Ascending aorta (tissue), 2 donors: Measurements from ENCODE around the gene ATP2B3. TPM values are rescaled to one million over a fixed set of nuclear protein-coding genes. Genes with fewer than 3 reads are reported as not detected.

Source experiments
- DNase-seq, 2 donors: peaks; one replicate each; pipeline ENCODE4 v3.0.0-alpha.2; 2019; ENCODE audit warnings: low spot score in 2 of 2
- H3K27ac ChIP-seq, 2 donors: fragments of 200-600 bp; sonication (generic); one replicate each; pipeline ENCODE4 v1.5.1; 2016 to 2017; ENCODE audit warnings: mild to moderate bottlenecking in 1 of 2
- H3K27me3 ChIP-seq: fragments of 200-600 bp; sonication (generic); one replicate; pipeline ENCODE4 v1.5.1; 2017
- H3K36me3 ChIP-seq, 2 donors: fragments of 200-600 bp; sonication (generic); one replicate each; pipeline ENCODE4 v1.5.1; 2016
- H3K4me1 ChIP-seq, 2 donors: fragments of 200-600 bp; sonication (generic); one replicate each; pipeline ENCODE4 v1.5.1; 2016 to 2017; ENCODE audit warnings: mild to moderate bottlenecking in 1 of 2
- H3K4me3 ChIP-seq, 2 donors: fragments of 200-600 bp; sonication (generic); one replicate each; pipeline ENCODE4 v1.5.1; 2016 to 2017; ENCODE audit warnings: mild to moderate bottlenecking in 1 of 2
- H3K9me3 ChIP-seq, 2 donors: fragments of 200-600 bp; sonication (generic); one replicate each; pipeline ENCODE4 v1.5.1; 2016
- intact Hi-C: fragments of 100-400 bp; cut with DNase I; formaldehyde crosslinking; loops from one replicate; pipeline ENCODE4 v1.15.1; 2023
- total RNA-seq: library from RNA; depleted of rRNA; stranded (reverse); fragments of >200 nt; gene quantifications from one replicate; pipeline ENCODE4 v1.1.0, GENCODE V29; 2016
- TF ChIP-seq, protein P1 (sequence below), 3 experiments: fragments of 200-600 bp in 2 of 3; fragments of 450-650 bp in 1 of 3; sonication (generic) in 2 of 3; IDR thresholded peaks; one replicate each; pipeline ENCODE4 v1.5.1; 2016 to 2019; ENCODE audit warnings: antibody characterized with exemption in 3 of 3, mild to moderate bottlenecking in 1 of 3, moderate library complexity in 1 of 3

Gene ATP2B3
- total RNA-seq, 1 donor from 2014 or later = 0.32 TPM

GRCh38 chrX:153626863-153627674 is 109.6 kb downstream of the ATP2B3 start:
- TF ChIP-seq, protein P1, sequence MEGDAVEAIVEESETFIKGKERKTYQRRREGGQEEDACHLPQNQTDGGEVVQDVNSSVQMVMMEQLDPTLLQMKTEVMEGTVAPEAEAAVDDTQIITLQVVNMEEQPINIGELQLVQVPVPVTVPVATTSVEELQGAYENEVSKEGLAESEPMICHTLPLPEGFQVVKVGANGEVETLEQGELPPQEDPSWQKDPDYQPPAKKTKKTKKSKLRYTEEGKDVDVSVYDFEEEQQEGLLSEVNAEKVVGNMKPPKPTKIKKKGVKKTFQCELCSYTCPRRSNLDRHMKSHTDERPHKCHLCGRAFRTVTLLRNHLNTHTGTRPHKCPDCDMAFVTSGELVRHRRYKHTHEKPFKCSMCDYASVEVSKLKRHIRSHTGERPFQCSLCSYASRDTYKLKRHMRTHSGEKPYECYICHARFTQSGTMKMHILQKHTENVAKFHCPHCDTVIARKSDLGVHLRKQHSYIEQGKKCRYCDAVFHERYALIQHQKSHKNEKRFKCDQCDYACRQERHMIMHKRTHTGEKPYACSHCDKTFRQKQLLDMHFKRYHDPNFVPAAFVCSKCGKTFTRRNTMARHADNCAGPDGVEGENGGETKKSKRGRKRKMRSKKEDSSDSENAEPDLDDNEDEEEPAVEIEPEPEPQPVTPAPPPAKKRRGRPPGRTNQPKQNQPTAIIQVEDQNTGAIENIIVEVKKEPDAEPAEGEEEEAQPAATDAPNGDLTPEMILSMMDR (IDR thresholded peaks at IDR 0.05) = no peak
- no peak overlapping the region for H3K4me3 ChIP-seq
- H3K36me3 ChIP-seq = no peaks in the 10 kb centered on the region
- peaks cover 0 to 3% of the 10 kb centered on the region in 2 donors for H3K9me3 ChIP-seq
- intact Hi-C loops = no loop called here
- no peak overlapping the region for H3K27ac ChIP-seq
- DNase-seq = no peak
- no peaks in the 10 kb centered on the region for H3K27me3 ChIP-seq
- no peaks in the 10 kb centered on the region for H3K4me1 ChIP-seq

DNA sequence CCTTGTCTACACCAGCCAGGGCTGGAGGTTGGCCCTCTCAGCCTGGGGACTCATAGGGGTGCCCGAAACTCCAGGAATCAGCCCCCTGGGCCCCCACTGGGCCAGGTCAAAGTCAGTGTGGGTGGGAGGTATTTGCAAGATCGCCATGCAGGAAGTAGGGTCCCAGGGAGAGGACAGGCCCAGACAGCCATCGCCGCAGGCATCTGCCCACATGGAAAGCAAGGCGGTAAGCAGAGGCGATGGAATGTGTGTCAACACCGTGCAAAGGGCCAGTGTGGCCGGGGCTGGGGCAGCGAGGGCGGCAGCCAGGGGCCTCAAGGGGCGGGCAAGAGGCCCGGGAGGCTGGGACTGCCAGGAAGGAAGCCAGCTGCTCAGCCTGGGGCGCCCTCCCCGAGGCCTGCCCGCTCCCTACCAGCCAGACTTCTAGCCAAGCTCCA is 110.3 kb downstream of the ATP2B3 start:
- peaks cover under 1% of the 10 kb centered on the region for H3K27me3 ChIP-seq
- DNase-seq = peak in 1 of 2 donors; percentile 1
- H3K9me3 ChIP-seq = peaks cover 0 to 3% of the 10 kb centered on the region in 2 donors
- H3K27ac ChIP-seq = no peak overlapping the region
- no peak overlapping the region for H3K4me3 ChIP-seq
- TF ChIP-seq, protein P1 (IDR thresholded peaks at IDR 0.05) = no peak
- H3K36me3 ChIP-seq = no peaks in the 10 kb centered on the region
- intact Hi-C loops = no loop called here
- H3K4me1 ChIP-seq = no peaks in the 10 kb centered on the region

- TF ChIP-seq, protein P1 (IDR thresholded peaks at IDR 0.05) = no peak
- no peak overlapping the region for H3K27ac ChIP-seq
Observed at GRCh38 chrX:153628129-153628528, 110.7 kb downstream of the ATP2B3 start.

GRCh38 chrX:153628665-153629064 is 111.2 kb downstream of the ATP2B3 start:
- Histone ChIP-seq H3K27ac (no peak overlapping the region), H3K4me1 (no peaks in the 10 kb centered on the region), H3K36me3 (no peaks in the 10 kb centered on the region), H3K4me3 (no peak overlapping the region), H3K27me3 (peaks cover 4% of the 10 kb centered on the region), H3K9me3 (peaks cover 0 to 3% of the 10 kb centered on the region in 2 donors)
- intact Hi-C loops = no loop called here
- peak in 1 of 2 donors; percentile 3 for DNase-seq
- TF ChIP-seq, protein P1 (IDR thresholded peaks at IDR 0.05) = no peak

More at GRCh38 chrX:153628129-153628528, 110.7 kb downstream of the ATP2B3 start:
- Histone ChIP-seq H3K36me3 (no peaks in the 10 kb centered on the region), H3K4me1 (no peaks in the 10 kb centered on the region), H3K27me3 (peaks cover 4% of the 10 kb centered on the region), H3K4me3 (no peak overlapping the region), H3K9me3 (peaks cover 0 to 3% of the 10 kb centered on the region in 2 donors)
- intact Hi-C loops = no loop called here
- DNase-seq = no peak

DNA sequence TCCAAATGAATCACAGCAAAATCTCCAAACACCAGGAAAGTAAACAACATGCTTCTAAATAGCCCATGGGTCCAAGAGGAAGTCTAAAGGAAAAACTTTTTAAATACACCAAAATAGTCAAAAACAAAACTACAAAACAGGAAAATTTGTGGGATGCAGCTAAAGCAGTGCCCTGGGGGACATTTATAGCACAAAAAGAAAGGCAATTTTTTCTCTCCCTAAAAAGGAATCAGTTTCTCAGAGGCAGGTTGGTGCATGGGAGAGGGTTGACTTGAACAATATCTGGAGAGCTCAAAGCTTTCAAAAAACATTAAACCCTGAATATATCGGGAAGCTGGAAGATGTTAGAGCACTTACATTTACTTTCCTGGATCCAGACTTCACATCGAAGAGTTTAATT is 113.9 kb downstream of the ATP2B3 start:
- Histone ChIP-seq H3K27ac (no peak overlapping the region), H3K4me1 (no peaks in the 10 kb centered on the region), H3K9me3 (peaks cover 0 to 3% of the 10 kb centered on the region in 2 donors), H3K27me3 (peaks cover 4% of the 10 kb centered on the region), H3K36me3 (no peaks in the 10 kb centered on the region), H3K4me3 (no peak overlapping the region)
- TF ChIP-seq, protein P1 (IDR thresholded peaks at IDR 0.05) = no peak
- no peak for DNase-seq
- intact Hi-C loops = no loop called here
